Heart left ventricle (tissue), 16 donors: ENCODE results near the gene AXIN1. TPM values are rescaled to one million over a fixed set of nuclear protein-coding genes. Genes with fewer than 3 reads are reported as not detected.

Experiments
- ATAC-seq, 4 donors: fragments of 200-7000 bp; cut with Tn5 transposase; one replicate each; pipeline ENCODE4 v1.9.1; 2020 to 2022; ENCODE audit warnings: moderate library complexity in 4 of 4, mild to moderate bottlenecking in 3 of 4, moderate number of reproducible peaks in 1 of 4
- DNase-seq, 5 donors: peaks; one replicate each; pipeline ENCODE4 v3.0.0-alpha.2; 2020
- H3K27ac ChIP-seq, 12 donors: fragments of 200-600 bp; sonication (generic) in 4 of 12; one replicate each; pipeline versions ENCODE4 v1.5.0 to v1.8.0; 2016 to 2022; ENCODE audit warnings: mild to moderate bottlenecking in 2 of 12
- H3K27me3 ChIP-seq, 9 donors: fragments of 200-600 bp; sonication (generic) in 2 of 9; one replicate each; pipeline versions ENCODE4 v1.5.1 to v1.8.0; 2016 to 2022; ENCODE audit warnings: mild to moderate bottlenecking in 3 of 9
- H3K36me3 ChIP-seq, 9 donors: fragments of 200-600 bp; sonication (generic) in 2 of 9; one replicate each; pipeline versions ENCODE4 v1.5.0 to v1.8.0; 2018 to 2022; ENCODE audit warnings: mild to moderate bottlenecking in 2 of 9
- H3K4me1 ChIP-seq, 12 donors: fragments of 200-600 bp; sonication (generic) in 4 of 12; one replicate each; pipeline versions ENCODE4 v1.5.0 to v1.8.0; 2016 to 2022; ENCODE audit warnings: mild to moderate bottlenecking in 3 of 12
- H3K4me3 ChIP-seq, 12 donors: fragments of 200-600 bp; sonication (generic) in 4 of 12; one replicate each; pipeline versions ENCODE4 v1.5.0 to v1.8.0; 2017 to 2022; ENCODE audit warnings: mild to moderate bottlenecking in 9 of 12, moderate library complexity in 4 of 12
- H3K9me3 ChIP-seq, 12 donors: fragments of 200-600 bp; sonication (generic) in 4 of 12; one replicate each; pipeline versions ENCODE4 v1.5.0 to v1.8.0; 2016 to 2022; ENCODE audit warnings: mild to moderate bottlenecking in 1 of 12
- CTCF ChIP-seq, 12 donors: fragments of 200-600 bp; sonication (generic) in 4 of 12; IDR thresholded peaks; one replicate each; pipeline versions ENCODE4 v1.5.0 to v1.8.0; 2018 to 2022; ENCODE audit warnings: antibody characterized with exemption in 12 of 12, mild to moderate bottlenecking in 5 of 12
- POLR2A ChIP-seq, 2 donors: fragments of 450-650 bp; IDR thresholded peaks; one replicate each; pipeline ENCODE4 v1.6.1; 2017; ENCODE audit warnings: antibody characterized with exemption in 2 of 2, mild to moderate bottlenecking in 2 of 2, moderate library complexity in 2 of 2
- WGBS, 4 donors: extraction: QIAGEN DNeasy Blood & Tissue Kit in 2 of 4; methylation state at CpG; one replicate each; pipeline versions ENCODE4 v1.1.5 to v1.1.7; 2013 to 2018; 5-methylcytosine and 5-hydroxymethylcytosine counted together
- intact Hi-C, 10 donors: fragments of 100-400 bp; cut with DNase I; formaldehyde crosslinking; loops; one replicate each; pipeline versions ENCODE4 v1.11.1 to v1.14.2; 2022
- polyA plus RNA-seq, 2 donors: library from polyadenylated mRNA; stranded (reverse); fragments of 200-250 nt; gene quantifications; one replicate each; pipeline ENCODE4 v1.2.3, GENCODE V29; 2013
- total RNA-seq, 9 donors: library from RNA; depleted of rRNA in 2 of 9; stranded (reverse); fragments of >200 nt in 2 of 9; fragmentation: NEBNext Ultra II Directional in 3 of 9; extraction: Animal tissue kit (Norgen Biotek cat#: 25700) in 3 of 9; gene quantifications; one replicate each; pipeline versions ENCODE4 v1.1.0 to v1.2.4, GENCODE V29; 2016 to 2023
- donor health status: ischemic (EF 13 %, LVEDD 7.1; RV severe dilation, severe dysfunction).
- donor health status: healthy with polysubstance abuse.
- donor health status: DM: no; HTN: yes; CAD: no.
- donor health status: DM: no; HTN: no; CAD: no.
- donor health status: ischemic (EF 25% LVEDD 6.9; RV normal size, moderate dysfunction).
- donor health status: ischemic (EF 25% LVEDD 5.7; RV mildly dilated, moderate dysfunction).
- donor health status: healthy.
- donor health status: DM: yes; HTN: yes; CAD: no.
- donor health status: ischemic (EF 35%, LVEDD 5.7; RV mildly dilated, moderate dysfunction).
- donor health status: nonischemic (EF 11% LVEDD 7.7; RV severe dilation, severe dysfunction).
- donor health status: DM: yes; HTN: yes; CAD: no.
- donor health status: PGD.
- donor health status: ischemic (EF 29% LVEDD 5.4; RV normal size, mild dysfunction).
- donor health status: nonischemic (EF 23%, LVEDD 6.1; RV moderate dilation, normal function).

The AXIN1 gene
- total and polyA plus RNA-seq, 11 donors = 6.8 to 32.0 (median 11.6) TPM

- H3K4me3 ChIP-seq = no peak overlapping the region
- H3K36me3 ChIP-seq = peaks cover 0 to 13% (median 9%) of the 10 kb centered on the region in 9 donors
- 86 to 94% (median 91%) methylated on average over 13 of the region's 13 CpGs for WGBS, 4 donors
- ATAC-seq (no peak), DNase-seq (no peak)
- peaks cover 0 to 36% (median 13%) of the 10 kb centered on the region in 12 donors for H3K4me1 ChIP-seq
- H3K27ac ChIP-seq = no peak overlapping the region
- TF ChIP-seq CTCF (IDR thresholded peaks at IDR 0.05) (no peak), POLR2A (IDR thresholded peaks at IDR 0.05) (no peak)
- H3K9me3 ChIP-seq = no peaks in the 10 kb centered on the region
- intact Hi-C loops = no loop called here
- H3K27me3 ChIP-seq = no peaks in the 10 kb centered on the region
These were observed 29.9 kb downstream of the AXIN1 start for GRCh38 chr16:322476-323143.

GRCh38 chr16:321532-321931 lies 31.0 kb downstream of the AXIN1 start:
- intact Hi-C loops = no loop called here
- H3K27me3 ChIP-seq = no peaks in the 10 kb centered on the region
- H3K4me1 ChIP-seq = peaks cover 0 to 25% (median 6%) of the 10 kb centered on the region in 12 donors
- no peak for TF ChIP-seq CTCF (IDR thresholded peaks at IDR 0.05)
- no peak for TF ChIP-seq POLR2A (IDR thresholded peaks at IDR 0.05)
- H3K36me3 ChIP-seq = peaks cover 0 to 13% (median 9%) of the 10 kb centered on the region in 9 donors
- no peak overlapping the region for H3K4me3 ChIP-seq
- no peaks in the 10 kb centered on the region for H3K9me3 ChIP-seq
- no peak for ATAC-seq
- 70 to 80% (median 76%) methylated on average over 9 of the region's 9 CpGs for WGBS, 4 donors
- no peak overlapping the region for H3K27ac ChIP-seq
- DNase-seq = no peak

GRCh38 chr16:320206-320605 lies 32.3 kb downstream of the AXIN1 start:
- intact Hi-C loops = no loop called here
- Histone ChIP-seq H3K27ac (no peak overlapping the region), H3K4me3 (no peak overlapping the region), H3K9me3 (no peaks in the 10 kb centered on the region), H3K36me3 (peaks cover 0 to 13% (median 9%) of the 10 kb centered on the region in 9 donors), H3K27me3 (no peaks in the 10 kb centered on the region), H3K4me1 (peaks cover 0 to 12% (median 3%) of the 10 kb centered on the region in 12 donors)
- WGBS, 4 donors = 89 to 98% (median 93%) methylated on average over 5 of the region's 5 CpGs
- ATAC-seq = no peak
- no peak for DNase-seq
- TF ChIP-seq CTCF (IDR thresholded peaks at IDR 0.05) = no peak
- no peak for TF ChIP-seq POLR2A (IDR thresholded peaks at IDR 0.05)

- 84 to 94% (median 90%) methylated on average over 22 of the region's 22 CpGs; no CpG with 5 or more reads in 1 of the 4 donors for WGBS, 4 donors
- ATAC-seq (peak in 1 of 4 donors; percentile 23), DNase-seq (no peak)
- Histone ChIP-seq H3K4me1 (no peaks in the 10 kb centered on the region), H3K36me3 (peaks cover 0 to 24% (median 18%) of the 10 kb centered on the region in 9 donors), H3K27ac (no peak overlapping the region), H3K4me3 (no peak overlapping the region), H3K9me3 (no peaks in the 10 kb centered on the region), H3K27me3 (no peaks in the 10 kb centered on the region)
- intact Hi-C loops = no loop called here
- TF ChIP-seq CTCF (IDR thresholded peaks at IDR 0.05) (no peak), POLR2A (IDR thresholded peaks at IDR 0.05) (no peak)
These were observed 33.9 kb downstream of the AXIN1 start for GRCh38 chr16:318628-319027.
